Mesenteric fat pad (tissue), 1 donor: ENCODE measurements around the gene SPINT1. TPM values are rescaled to one million over a fixed set of nuclear protein-coding genes. Genes with fewer than 3 reads are reported as not detected.

ENCODE experiments used
- DNase-seq: peaks from one replicate; pipeline ENCODE4 v3.0.0-alpha.2; 2020; ENCODE audit warnings: low spot score
- total RNA-seq: library from RNA; stranded (reverse); fragmentation: NEBNext Ultra II Directional; extraction: Animal tissue kit (Norgen Biotek cat#: 25700); gene quantifications from one replicate; pipeline ENCODE4 v1.2.1, GENCODE V29; 2021
- donor health status: DM: yes; HTN: yes; CAD: no.

SPINT1 gene
- total RNA-seq, 1 donor from 2014 or later: 2.7 TPM

DNA sequence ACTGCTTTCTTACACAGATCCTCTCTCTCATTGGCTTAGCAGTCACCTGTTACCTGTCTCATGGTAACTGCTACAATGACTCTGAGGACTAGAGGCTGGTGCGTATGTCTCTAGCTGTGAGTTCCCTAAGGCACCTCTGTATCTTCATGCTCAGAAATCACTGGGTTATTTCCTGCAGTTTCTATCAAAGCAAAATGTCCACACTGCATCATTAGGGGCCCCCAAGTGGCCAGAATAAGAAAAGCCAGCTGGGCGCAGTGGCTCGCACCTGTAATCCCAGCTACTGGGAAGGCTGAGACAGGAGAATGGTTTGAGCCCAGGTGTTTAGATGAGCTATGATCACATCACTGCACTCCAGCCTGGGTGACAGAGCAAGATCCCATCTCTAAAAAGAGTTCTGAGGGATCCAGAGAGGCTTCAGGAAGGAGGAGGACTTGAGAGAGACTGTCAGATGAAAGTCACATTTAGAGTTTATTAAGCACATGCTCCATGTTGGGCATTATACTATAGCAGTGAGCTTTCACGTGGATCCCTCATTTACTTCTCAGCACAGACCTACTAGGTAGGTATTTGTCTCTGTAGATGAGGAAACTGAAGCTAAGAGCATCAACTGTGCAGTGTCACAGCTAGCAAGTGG, 48.1 kb downstream of the SPINT1 start:
- no peak for DNase-seq

DNA sequence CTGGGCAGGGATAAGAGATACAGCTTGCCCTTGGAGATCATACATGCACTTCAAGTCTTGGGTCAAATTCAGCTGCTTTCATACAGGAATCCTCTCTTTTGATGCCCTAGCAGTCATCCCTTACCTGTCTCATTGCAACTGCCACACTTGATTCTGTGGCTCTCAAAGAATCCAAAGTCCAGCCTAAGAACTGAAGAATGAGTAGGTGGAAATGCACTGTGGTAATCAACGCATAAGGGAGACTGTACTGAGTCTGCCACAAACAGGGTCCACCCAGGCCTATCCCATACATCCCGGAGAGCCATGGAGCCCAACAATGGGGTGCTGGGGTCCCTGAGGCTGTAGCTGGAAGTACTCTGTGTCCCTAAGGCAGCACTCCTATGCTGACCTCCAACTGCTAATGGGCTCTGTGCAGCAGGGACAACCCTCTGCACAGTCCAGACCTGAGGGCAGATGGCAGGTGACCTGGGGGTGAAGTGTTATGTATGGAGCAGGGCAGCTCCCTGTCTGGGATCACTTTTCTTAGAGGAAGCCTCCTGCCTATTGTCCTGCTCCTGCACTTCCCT, 48.7 kb downstream of the SPINT1 start:
- DNase-seq: no peak

DNA sequence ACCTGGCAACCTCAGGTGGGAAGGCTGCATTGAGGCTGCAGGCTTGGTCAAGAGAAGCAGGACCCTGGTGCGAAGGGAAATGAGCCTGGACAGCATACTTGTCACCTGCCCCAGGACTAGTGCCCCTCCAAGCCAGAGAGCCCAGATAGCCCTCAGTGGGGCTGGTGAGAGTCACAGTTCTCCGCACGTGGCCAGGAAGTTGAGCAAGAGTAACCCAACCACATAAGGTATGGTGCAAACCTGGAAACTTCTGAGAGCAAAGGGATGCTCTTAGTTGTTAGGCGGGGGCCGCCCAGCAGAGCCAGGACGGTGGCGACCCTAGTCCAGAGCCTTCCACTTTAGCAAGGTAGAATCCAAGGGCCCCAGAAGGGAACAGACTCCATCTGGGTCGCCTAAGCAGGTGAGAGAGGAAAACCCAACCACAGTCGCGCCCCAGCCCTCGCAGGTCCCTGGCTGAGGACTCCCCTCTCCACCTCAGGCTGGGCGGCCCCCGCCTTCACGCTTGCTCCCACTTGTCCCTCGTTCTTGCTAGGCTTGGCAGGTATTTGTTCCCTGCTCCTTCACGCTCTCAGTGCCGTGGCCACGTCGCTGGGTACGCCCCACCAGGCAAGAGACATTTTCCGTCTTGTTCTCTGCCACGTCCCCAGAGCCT, 49.3 kb downstream of the SPINT1 start:
- no peak for DNase-seq

DNA sequence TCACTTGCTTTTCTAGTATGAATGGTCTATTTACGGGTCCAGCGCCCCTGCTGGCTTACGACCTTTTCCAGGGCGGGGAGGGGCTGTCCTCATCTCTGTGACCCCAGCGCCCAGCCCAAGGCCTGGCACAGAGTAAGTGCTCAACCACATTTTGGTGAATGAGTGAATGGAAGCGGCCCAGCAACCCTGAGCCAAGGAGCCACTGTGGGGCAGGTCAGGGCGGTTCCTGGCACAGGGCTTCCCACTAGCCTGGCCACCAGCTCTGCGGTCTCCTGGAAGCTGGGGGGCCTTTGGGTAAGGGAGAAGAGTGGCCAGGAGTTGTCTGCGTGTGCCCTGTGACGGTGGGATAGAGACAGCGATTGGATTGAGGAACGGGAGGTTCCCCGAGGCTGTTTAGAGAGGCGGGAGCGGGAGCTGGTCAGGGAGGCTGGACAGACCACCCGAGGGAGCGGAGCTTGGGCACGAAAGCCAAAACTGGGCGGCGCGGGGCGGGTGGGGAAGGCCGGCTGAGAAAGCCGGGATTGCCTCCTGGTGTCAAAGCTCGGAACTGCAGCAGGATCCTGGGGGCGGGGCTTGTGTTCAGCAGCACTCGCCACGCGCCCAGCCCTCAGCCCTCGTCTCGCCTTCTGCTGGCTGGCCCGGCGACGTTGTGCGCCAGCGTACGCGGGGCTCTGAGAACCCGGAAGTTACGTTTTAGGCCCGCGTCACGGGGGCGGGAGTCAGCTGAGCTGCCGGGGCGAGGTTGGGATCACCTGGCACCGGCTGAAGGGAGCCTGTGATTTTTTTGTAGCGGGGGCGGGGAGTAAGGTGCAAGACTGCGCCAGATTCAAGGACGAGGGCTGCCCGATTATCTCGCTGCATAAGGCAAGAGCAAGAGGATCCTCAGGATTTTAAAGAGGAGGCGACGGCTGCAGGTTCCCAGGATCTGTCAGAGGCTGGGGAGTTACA, 50.2 kb downstream of the SPINT1 start, which contains the start of gene VPS18:
VPS18 (plus strand) TSS at position 718 of the 948 bp plus-strand sequence. CDS start 319 bp downstream, outside the sequence.
- peak; percentile 99 for DNase-seq

DNA sequence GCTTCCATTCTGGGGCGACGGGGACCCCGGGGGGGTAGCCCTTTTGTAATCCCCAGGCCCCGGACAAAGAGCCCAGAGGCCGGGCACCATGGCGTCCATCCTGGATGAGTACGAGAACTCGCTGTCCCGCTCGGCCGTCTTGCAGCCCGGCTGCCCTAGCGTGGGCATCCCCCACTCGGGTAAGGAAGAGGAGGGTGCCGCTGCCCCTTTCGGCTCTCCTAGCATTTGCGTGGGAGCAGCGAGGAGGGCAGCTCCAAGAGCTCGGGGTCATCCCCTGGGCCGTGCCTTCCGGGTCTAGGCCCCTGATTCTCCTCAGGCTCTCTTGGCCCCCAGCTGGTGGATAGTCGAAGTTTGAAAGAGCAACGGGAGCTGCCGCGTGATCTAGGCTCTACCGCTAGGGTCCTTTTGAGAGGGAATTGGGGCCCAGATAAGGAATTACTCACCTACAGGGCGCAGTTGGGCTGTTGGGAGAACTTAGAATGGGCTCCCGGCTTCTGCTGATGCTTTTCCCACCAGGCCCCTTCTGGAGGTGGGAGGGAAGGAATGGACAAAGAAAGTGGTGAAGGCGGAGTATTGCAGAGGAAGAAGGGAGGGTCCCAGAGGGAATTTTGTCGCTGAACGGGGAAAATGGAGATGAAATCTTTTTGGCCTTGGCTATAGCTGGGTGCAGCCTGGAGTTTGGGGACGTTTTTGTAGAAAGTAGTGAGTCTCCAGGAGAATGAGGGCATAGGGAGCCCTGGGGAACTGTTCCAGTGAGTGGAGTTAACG, 51.0 kb downstream of the SPINT1 start:
- DNase-seq: no peak

DNA sequence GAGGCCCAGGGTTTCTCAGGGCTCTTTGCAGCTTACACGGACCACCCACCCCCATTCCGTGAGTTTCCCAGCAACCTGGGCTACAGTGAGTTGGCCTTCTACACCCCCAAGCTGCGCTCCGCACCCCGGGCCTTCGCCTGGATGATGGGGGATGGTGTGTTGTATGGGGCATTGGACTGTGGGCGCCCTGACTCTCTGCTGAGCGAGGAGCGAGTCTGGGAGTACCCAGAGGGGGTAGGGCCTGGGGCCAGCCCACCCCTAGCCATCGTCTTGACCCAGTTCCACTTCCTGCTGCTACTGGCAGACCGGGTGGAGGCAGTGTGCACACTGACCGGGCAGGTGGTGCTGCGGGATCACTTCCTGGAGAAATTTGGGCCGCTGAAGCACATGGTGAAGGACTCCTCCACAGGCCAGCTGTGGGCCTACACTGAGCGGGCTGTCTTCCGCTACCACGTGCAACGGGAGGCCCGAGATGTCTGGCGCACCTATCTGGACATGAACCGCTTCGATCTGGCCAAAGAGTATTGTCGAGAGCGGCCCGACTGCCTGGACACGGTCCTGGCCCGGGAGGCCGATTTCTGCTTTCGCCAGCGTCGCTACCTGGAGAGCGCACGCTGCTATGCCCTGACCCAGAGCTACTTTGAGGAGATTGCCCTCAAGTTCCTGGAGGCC, 55.8 kb downstream of the SPINT1 start:
- no peak for DNase-seq

DNA sequence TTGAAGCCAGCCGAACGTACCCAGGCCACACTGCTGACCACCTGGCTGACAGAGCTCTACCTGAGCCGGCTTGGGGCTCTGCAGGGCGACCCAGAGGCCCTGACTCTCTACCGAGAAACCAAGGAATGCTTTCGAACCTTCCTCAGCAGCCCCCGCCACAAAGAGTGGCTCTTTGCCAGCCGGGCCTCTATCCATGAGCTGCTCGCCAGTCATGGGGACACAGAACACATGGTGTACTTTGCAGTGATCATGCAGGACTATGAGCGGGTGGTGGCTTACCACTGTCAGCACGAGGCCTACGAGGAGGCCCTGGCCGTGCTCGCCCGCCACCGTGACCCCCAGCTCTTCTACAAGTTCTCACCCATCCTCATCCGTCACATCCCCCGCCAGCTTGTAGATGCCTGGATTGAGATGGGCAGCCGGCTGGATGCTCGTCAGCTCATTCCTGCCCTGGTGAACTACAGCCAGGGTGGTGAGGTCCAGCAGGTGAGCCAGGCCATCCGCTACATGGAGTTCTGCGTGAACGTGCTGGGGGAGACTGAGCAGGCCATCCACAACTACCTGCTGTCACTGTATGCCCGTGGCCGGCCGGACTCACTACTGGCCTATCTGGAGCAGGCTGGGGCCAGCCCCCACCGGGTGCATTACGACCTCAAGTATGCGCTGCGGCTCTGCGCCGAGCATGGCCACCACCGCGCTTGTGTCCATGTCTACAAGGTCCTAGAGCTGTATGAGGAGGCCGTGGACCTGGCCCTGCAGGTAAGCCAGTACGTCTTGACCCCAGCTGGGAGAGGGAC, 56.6 kb downstream of the SPINT1 start:
- no peak for DNase-seq

DNA sequence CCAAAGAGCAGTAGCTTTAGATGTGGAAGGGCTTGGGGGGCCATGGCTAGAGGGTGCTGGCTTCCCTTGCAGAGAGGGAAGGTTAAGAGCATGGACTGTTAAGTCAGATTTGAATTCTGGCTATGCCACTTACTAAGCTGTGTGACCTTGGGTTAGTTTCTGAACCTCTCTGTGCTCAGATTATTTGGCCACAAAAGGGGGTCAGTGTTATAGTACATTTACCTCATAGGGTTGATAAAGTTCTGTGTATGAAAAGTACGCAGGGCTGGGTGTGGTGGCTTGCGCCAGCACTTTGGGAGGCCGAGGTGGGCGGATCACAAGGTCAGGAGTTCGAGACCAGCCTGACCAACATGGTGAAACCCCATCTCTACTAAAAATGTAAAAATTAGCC, 57.2 kb downstream of the SPINT1 start:
- no peak for DNase-seq

DNA sequence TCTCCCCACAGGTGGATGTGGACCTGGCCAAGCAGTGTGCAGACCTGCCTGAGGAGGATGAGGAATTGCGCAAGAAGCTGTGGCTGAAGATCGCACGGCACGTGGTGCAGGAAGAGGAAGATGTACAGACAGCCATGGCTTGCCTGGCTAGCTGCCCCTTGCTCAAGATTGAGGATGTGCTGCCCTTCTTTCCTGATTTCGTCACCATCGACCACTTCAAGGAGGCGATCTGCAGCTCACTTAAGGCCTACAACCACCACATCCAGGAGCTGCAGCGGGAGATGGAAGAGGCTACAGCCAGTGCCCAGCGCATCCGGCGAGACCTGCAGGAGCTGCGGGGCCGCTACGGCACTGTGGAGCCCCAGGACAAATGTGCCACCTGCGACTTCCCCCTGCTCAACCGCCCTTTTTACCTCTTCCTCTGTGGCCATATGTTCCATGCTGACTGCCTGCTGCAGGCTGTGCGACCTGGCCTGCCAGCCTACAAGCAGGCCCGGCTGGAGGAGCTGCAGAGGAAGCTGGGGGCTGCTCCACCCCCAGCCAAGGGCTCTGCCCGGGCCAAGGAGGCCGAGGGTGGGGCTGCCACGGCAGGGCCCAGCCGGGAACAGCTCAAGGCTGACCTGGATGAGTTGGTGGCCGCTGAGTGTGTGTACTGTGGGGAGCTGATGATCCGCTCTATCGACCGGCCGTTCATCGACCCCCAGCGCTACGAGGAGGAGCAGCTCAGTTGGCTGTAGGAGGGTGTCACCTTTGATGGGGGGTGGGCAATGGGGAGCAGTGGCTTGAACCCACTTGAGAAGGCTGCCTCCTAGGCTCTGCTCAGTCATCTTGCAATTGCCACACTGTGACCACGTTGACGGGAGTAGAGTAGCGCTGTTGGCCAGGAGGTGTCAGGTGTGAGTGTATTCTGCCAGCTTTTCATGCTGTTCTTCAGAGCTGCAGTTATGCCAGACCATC, 59.0 kb downstream of the SPINT1 start:
- no peak for DNase-seq

DNA sequence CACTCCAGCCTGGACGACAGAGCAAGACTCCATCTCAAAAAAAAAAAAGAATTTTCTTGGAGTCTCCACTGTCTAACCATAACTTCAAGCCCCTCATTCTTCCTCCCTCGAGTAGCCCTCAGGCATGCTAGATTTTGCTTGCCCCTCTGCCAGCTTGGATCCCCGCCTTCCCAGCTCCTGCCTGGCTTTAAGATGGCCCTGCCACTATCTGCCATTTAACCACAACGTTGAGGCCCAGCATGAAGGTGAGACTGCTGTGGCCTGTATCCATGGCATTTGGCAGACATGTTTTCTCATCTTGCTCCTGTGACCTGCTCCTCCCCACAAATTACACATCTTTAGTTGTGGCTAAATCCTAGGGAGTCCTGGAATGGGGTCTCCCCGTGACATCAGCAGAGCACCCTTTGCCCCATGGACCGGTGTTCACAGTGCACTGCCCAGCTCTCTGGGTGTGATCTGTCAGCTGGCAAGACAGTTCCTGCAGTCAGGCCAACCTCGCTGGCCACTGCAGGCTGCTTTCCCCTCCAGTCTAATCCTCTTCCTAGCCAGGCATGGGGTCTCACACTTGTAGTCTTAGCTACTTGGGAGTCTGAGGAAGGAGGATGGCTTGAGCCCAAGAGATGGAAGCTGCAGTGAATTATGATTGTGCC, 60.8 kb downstream of the SPINT1 start:
- no peak for DNase-seq

DNA sequence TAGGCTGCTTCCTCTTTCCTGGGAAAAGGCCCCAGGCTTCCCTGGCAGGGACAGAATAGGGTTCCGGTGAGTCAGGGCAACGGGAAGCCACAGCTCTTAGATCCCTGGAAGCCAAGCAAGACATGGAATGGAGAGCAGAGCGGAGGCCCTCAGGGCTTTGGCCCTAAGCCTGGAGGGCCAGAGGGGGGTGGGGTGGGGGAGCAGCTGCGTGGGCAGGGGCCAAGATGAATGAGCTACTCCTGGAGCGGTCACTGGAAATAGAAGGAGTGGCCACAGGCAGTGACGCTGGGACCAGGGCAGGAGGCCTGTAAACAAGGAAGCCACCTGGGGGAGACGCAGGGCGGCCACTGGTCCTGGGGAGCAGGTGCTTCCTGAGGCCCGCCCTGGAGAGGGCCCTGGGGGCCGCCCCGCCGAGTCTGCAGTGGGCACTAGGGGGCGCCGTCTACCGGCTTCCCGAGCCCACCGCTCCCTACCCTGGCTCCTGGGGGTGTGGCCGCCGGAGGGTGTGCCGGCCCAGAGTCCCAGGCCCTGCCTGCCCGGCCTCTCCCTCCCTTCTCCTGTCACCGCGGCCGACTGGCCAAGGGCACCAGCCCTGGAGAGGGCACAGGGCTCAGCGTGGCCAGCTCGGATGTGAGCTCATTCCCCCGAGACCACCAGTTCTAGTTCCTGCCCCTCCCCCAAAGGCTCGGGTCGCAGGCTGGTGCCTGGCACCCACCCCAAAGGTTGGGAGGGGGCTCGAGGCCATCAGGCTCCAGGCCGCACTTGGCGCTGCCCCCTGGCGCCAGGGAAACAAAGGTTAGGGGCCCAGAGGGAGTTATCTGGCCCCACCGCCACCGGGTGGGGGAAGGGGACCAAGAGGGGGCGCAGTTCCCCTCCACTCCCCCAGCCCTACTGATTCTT, 62.5 kb downstream of the SPINT1 start:
- peak; percentile 97 for DNase-seq

DNA sequence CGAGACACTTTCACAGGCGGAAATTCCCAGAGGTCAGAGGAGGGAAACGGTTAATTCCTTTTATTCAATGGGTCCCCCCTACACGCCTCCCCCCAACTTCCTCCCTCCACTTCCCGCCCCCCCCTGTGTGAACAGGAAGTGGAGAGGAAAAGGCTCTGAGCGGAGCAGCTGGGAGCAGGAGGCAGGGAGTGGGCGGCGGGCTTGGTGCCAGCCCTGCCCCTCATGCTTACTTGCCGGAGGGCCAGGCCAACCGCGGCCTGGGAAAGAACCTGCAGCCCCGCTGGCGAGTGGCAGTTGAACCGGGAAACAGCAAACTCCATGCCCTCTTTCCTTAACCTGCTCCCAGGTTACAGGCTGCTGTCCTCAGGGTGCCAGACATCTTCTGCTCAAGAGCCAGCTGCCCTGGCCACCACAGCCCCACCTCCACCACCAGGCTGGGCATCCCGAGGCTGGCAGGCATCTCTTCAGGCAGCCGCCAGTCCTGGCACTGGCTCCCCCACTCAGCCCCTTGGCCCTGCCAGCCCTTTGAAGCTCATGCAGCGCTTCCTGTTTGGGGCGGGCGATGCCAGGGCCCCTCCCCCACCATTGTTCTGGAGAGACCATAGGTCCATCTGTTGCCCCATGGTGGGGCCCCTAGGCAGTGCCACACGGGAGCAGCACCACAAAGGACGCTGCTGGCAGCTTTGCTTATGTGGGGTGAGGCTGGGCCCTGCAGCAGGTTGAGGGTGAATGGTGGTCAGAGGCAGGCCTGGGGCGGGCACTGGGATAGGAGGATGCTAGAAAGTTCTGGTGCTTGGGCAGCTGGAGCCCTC, 63.3 kb downstream of the SPINT1 start:
- DNase-seq: no peak
